ENCODE results near the gene UBA7. TPM values are rescaled to one million over a fixed set of nuclear protein-coding genes. Genes with fewer than 3 reads are reported as not detected.

UBA7 gene
- total and polyA plus RNA-seq, 2 of the 13 experiments (the other 11 are each of a cell fraction or from before 2014, with no cell fraction given) = 9.5 to 16.5 TPM

DNA sequence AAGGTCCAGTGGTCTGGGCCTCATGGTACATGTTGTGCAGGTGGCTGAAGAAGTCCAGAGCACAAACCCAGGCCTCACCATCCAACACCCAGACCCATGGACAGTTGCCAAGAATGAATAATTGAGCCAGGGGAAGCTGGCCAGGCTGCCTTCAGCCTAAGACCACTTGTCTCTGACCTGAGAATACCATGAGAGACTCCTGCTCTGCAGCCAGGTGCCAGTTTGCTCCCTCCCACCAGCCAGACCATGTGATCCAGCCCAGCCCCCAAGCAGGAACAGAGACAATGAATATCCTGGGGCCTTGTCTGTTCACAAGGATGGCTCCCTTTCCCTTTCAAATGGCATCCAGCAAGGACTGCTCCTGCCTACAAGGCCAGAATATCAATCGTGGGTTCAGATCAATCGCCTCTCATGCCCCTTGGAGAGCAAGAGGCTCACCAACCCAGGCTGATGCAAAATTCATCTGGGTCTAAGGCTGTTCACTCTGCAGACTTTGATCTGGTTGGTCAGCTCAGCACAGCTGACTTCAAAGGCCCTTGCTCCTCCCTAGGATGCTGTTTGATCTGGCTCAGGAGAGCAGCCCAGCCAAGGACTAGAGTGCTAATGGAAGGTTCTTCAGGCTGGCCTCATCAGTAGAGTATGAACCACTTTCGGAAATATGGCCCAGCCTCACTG is 29.2 kb upstream of the UBA7 start (continued):
- peak; percentile 44; the same call in 1 of the 2 replicates for TF ChIP-seq USF2 (IDR thresholded peaks at IDR 0.05; ENCODE audit: low read depth, low read length)
- no peak; the same call in 1 of the 2 replicates for TF ChIP-seq USF2 (CRISPR knock-in tag; IDR thresholded peaks at IDR 0.05; ENCODE audit: borderline replicate concordance)
- TF ChIP-seq KDM2A (CRISPR knock-in tag; IDR thresholded peaks at IDR 0.05; ENCODE audit: borderline replicate concordance, low read depth) = no peak
- TF ChIP-seq MYNN (CRISPR knock-in tag; IDR thresholded peaks at IDR 0.05; ENCODE audit: low read depth) = no peak
- peak; percentile 46; the same call in 1 of the 2 replicates for TF ChIP-seq TCF7 (IDR thresholded peaks at IDR 0.05; ENCODE audit: low read depth)
- peak; percentile 39; the same call in 1 of the 2 replicates for TF ChIP-seq NFYB (CRISPR knock-in tag; IDR thresholded peaks at IDR 0.05)
- TF ChIP-seq NCOA5 (CRISPR knock-in tag; IDR thresholded peaks at IDR 0.05) = no peak

DNA sequence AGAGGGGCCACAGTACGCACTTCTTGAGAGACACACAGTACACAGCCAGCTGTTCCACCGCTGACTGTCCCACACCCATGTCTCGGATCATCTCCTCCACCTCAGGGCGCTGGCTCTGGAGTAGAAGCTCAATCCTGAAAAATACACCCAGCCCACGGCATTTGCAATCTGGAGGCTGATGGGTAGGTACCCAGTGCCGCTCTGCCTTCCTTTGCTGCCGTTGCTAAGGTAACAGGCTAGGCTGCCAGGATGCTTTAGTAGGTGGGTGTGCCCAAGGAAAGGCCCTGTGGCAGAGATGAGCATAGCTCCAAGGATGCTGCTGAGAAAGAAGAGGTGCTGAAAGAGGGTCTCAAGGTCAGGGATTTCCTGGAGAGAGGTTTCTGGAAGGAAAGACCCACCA is 28.1 kb upstream of the UBA7 start:
- H3K4me1 ChIP-seq (ENCODE audit: insufficient read depth, low read length) = peaks cover 54% of the 10 kb centered on the region
- H3K36me3 ChIP-seq (replicated peaks in 1 of 2; ENCODE audit: control insufficient read depth in 1 of 2, insufficient read depth in 2 of 2, low read length in 2 of 2) = peaks cover 2 to 27% of the 10 kb centered on the region in 2 experiments; a peak in 3 of 5 replicates
- in situ Hi-C loops (cut with HindIII; ENCODE audit: extremely low pct_ligation_motif_present, low pct_unique_long_range_greater_than_20kb) (loop anchor here (5.0 kb wide), 2 partner anchors 35 to 65 kb away; no protein-coding TSS in a partner anchor), intact Hi-C loops (cut with micrococcal nuclease; ENCODE audit: unreplicated experiment) (no loop called here)
- H3K9ac ChIP-seq (ENCODE audit: insufficient read depth, low read depth, low read length) = no peak overlapping the region
- no peak overlapping the region for H3K27ac ChIP-seq (ENCODE audit: extremely low read length, insufficient read depth, low read length)
- H3K4me2 ChIP-seq (ENCODE audit: low read depth, low read length) = no peak overlapping the region
- H2AFZ ChIP-seq (ENCODE audit: low read length) = no peak overlapping the region
- H3K79me2 ChIP-seq (ENCODE audit: insufficient read depth, low read length) = no peaks in the 10 kb centered on the region
- DNase-seq (ENCODE audit: low spot score) (no peak), FAIRE-seq (no peak), ATAC-seq (no peak)
- H4K20me1 ChIP-seq (ENCODE audit: insufficient read depth, low read length) = no peaks in the 10 kb centered on the region
- ChIA-PET CTCF (ENCODE audit: low intra/inter-chr PET ratio, low total read pairs) (interaction anchor here (2.4 kb wide), 1 partner anchor 64 kb away, joined by 8 read pairs; no protein-coding TSS in a partner anchor), POLR2A (interaction anchor here (0.6 to 1.0 kb wide), 2 partner anchors 24 to 46 kb away, joined by 3 to 5 read pairs; no protein-coding TSS in a partner anchor)
- WGBS (ENCODE audit: low lambda C conversion rate) = 92% methylated on average over 6 of the region's 7 CpGs
- H3K9me3 ChIP-seq (ENCODE audit: low read length) = no peaks in the 10 kb centered on the region
- no peaks in the 10 kb centered on the region for H3K27me3 ChIP-seq (ENCODE audit: control insufficient read depth in 1 of 2, insufficient read depth in 2 of 2, low read length in 2 of 2)
- no TSS peak for BruUV-seq (replicated peaks)
- no peak overlapping the region for H3K4me3 ChIP-seq (replicated peaks in 1 of 3; ENCODE audit: insufficient read depth in 1 of 3, low read depth in 2 of 3, low read length in 3 of 3)
- TF ChIP-seq ZNF710 (CRISPR knock-in tag; IDR thresholded peaks at IDR 0.05; ENCODE audit: borderline replicate concordance) = no peak
- no peak for TF ChIP-seq POGZ (CRISPR knock-in tag; IDR thresholded peaks at IDR 0.05)
- no peak for TF ChIP-seq ZNF329 (CRISPR knock-in tag; IDR thresholded peaks at IDR 0.05; ENCODE audit: low read depth)
- TF ChIP-seq GTF3A (CRISPR knock-in tag; conservative IDR thresholded peaks at IDR 0.05) = no peak
- TF ChIP-seq, protein P1, sequence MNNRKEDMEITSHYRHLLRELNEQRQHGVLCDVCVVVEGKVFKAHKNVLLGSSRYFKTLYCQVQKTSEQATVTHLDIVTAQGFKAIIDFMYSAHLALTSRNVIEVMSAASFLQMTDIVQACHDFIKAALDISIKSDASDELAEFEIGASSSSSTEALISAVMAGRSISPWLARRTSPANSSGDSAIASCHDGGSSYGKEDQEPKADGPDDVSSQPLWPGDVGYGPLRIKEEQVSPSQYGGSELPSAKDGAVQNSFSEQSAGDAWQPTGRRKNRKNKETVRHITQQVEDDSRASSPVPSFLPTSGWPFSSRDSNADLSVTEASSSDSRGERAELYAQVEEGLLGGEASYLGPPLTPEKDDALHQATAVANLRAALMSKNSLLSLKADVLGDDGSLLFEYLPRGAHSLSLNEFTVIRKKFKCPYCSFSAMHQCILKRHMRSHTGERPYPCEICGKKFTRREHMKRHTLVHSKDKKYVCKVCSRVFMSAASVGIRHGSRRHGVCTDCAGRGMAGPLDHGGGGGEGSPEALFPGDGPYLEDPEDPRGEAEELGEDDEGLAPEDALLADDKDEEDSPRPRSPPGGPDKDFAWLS (CRISPR knock-in tag; IDR thresholded peaks at IDR 0.05; ENCODE audit: borderline replicate concordance) = no peak
- TF ChIP-seq HES4 (CRISPR knock-in tag; IDR thresholded peaks at IDR 0.05; ENCODE audit: borderline replicate concordance) = no peak
- no peak for TF ChIP-seq NKX3-1 (CRISPR knock-in tag; IDR thresholded peaks at IDR 0.05)
- TF ChIP-seq, protein P2, sequence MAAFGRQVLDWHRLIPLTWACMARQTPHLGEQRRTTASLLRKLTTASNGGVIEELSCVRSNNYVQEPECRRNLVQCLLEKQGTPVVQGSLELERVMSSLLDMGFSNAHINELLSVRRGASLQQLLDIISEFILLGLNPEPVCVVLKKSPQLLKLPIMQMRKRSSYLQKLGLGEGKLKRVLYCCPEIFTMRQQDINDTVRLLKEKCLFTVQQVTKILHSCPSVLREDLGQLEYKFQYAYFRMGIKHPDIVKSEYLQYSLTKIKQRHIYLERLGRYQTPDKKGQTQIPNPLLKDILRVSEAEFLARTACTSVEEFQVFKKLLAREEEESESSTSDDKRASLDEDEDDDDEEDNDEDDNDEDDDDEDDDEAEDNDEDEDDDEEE (CRISPR knock-in tag; IDR thresholded peaks at IDR 0.05) = no peak
- no peak for TF ChIP-seq RARA (CRISPR knock-in tag; IDR thresholded peaks at IDR 0.05)

Data from HepG2 (cell line).